ENCODE data around the gene P4HA3.

P4HA3 gene

DNA sequence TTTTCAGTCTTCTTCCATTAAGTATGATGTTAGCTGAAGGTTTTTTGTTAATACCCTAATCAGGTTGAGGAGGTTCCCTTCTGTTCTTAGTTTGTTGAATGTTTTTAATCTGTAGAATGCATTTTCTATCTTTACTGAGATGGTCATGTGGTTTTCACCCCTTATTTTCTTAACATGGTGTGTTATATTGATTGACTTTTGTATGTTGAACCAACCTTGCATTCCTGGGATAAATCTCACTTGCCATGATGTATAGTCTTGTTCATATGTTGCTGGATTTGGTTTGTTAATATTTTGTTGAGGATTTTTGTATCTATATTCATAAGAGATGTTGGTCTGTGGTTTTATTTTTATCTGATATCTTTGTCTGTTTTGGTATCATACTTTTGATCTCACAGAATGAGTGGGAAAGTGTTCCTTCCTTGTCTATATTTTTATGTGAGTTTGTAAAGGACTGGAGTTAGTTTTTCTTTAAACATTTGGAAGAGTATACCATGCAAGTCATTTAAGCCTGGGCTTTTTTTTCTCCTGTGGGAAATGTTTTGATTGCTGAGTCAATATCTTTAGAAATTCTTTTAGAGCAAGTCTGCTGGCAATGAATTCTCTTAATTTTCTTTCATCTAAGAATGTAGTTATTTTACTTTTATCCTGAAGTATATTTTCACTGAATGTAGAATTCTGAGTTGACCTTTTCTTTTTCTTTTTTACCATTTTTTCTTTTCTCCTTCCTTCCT, 5.5 kb upstream of the P4HA3 start:
- DNase-seq (ENCODE audit: low read depth): no peak

DNA sequence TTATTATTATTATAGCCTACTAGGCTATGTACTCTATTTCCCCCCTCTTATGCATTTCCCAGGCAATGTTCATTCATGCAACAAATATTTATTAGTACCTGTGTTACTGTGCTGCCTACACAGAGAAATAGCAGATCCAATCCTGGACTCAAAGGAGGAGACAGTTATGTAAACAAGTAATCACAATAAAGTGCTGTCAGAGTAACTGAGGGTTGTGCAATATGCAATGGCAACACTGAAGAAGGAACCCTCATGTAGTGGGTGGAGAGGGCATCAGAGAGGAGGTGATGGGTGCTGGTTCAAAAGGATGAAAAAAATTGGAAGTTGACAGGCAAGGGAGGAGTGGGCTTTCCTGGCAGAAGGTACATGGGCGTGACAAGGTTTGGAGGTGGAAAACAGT, 886 bp upstream of the P4HA3 start:
- DNase-seq (ENCODE audit: low read depth): no peak

- no peak for DNase-seq (ENCODE audit: low read depth)
Measured at GRCh38 chr11:74310857-74311256, 583 bp downstream of the P4HA3 start.

DNA sequence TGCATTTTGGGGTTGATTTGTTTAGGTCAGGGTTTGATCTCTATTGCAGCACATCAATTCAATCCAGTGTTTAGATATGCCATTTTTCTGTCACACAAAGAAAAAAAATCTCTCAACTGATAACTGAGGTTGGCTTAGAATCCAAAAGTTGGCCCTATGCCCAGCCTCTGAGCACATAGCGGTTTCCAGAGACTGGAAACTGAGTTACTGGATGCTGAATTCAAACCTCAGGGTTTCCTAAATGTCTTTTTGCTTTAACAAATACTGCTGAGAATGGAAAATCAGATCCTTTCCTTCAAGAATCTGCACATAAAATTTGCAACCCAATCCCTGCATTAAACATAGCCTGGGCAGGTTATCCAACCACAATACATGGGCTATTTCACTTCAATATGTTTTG, 4.0 kb downstream of the P4HA3 start:
- no peak for DNase-seq (ENCODE audit: low read depth)

DNA sequence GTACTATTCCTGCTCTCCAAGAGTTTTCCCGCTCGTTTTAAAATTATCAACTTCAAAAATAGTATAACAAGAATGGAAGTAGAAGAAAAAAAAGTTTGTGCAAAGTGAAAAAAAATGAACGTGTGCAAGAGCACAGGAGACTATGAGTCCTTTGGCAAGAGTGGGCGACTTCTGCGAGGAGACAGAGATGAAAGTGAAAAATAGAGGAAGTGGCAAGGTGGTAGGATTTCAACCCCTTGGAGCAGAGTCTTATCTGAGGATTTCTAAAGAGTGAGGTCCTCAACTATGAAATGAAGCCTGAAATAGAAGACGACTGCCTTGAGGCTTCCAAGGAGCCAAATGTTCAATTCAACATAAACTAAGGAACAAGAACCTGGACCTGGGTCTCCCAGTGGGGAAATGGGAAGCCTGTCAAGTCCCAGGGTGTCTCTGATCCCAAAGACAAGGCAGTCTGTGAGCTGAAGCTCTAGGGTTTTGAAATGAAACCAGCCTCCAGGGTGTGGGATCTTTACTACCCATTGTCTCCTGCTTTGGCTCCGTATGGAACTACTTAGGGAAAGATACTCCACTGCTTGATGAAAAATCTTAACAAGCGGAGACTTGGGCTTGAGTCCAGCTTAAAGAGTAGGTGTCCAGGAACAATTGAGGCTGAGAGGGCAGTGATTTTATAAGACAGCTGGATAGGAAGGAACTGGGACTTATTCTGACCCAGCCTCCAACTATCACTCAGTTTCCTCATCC, 4.8 kb downstream of the P4HA3 start:
- no peak for DNase-seq (ENCODE audit: low read depth)

DNA sequence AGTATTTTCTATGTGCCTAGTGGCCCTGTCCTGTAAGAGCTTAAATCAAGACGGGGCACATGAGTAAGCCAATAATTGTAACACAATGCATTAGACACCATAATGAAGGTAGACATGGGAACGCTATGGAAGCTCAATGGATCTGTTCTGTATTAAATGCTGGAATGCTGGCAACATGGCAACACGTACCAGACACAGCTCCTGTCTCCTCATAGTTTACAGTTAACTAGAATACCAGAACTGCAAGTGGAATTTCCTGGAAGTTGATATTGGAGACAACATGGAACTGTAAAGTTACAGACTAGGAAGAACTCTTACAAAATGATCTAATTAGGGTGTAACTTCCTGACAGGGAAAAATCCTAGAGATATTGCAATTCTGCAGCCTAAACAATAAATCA, 12.4 kb downstream of the P4HA3 start:
- no peak for DNase-seq (ENCODE audit: low read depth)

GRCh38 chr11:74297484-74297883, 14.0 kb downstream of the P4HA3 start:
- DNase-seq (ENCODE audit: low read depth): no peak

- DNase-seq (ENCODE audit: low read depth): no peak
Measured at GRCh38 chr11:74288911-74289310, 22.5 kb downstream of the P4HA3 start.

DNA sequence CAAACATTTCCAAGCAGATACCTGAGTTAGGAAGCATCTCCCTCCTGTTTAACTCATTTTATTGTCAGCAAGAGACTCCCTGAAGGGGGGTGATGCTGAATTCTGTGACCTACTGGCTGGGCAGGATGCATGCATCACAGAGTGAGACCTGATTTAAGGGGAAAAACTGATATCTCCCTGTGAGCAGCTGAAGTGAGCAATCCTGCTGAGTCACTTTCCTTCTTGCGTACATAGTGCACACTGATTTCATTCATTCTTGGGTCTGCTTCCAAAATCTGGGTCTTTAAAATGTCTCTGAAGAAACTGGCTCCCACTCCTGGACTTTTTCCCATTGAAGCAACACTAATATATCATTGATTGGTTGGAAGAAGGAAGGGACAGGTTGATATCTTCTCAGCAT, 23.3 kb downstream of the P4HA3 start:
- peak; percentile 93 for DNase-seq (ENCODE audit: low read depth)

GRCh38 chr11:74284466-74284865, 27.0 kb downstream of the P4HA3 start:
- DNase-seq (ENCODE audit: low read depth): no peak

DNA sequence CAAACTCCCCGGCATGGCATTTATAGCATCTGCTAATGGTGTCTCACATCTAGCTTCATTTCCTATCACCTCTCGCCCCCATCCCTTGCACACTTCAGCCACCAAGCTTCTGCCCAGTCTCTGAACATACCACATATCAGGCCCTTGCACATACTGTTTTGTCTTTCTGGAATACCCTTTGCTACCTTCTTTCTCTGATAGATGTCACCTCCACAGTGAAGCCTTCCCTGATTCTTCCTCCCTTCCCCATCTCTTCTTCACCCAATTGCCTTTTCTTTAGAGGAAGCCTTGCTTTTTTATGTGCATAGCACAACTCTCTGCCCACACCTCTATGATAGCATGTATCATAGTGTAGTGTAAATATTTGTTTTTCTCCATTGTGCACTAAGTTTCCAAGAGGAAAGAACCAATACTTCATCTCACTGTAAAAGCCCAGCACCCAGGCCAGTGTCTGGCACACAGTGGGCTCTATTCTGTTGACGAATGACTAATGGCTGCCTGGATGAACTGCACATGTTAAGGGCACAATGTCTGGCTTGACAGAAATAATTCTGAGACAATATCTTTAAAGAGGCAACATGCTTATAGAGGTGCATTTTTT, 27.8 kb downstream of the P4HA3 start:
- no peak for DNase-seq (ENCODE audit: low read depth)

DNA sequence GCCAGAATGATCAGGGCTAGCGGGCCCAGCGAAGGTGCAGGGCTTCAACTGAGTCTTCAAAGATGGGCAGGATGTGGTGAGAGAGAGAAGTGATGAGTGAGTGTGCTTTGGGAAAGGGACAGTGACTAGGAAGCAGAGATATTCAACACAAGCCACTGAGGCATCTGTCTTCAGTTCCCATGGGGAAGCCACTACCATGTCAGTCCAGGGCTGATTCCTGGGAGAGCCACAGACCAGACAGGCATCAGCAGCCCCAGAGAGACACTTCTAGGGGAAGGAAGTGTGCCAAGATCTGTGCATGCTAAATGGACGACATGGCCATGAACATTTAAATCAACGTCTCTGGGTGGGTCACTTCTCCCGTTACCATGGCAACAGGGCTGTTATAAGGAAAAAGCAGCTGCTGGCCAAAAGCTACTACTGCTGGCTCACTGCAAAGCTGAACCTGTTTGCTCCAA, 28.5 kb downstream of the P4HA3 start:
- DNase-seq (ENCODE audit: low read depth): no peak

DNA sequence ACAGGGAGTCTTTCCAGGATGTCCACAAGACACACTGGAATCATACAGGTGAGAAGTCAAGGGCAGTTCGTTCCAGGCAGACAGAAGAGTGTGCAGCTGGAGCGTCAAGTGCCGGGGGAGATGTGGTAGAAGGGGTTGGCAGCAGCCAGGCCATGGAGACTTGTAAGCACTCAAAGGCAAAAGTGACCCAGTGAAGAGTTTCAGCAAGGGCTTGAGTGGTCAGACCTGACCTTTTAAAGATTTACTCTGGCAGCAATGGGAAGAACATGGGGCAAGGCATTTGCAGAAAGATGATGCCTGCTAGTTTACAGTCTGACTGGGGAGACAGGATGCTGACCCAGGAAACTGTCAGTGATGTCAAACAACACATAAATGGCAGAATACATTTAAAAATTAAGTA, 29.0 kb downstream of the P4HA3 start:
- DNase-seq (ENCODE audit: low read depth): no peak

- no peak for DNase-seq (ENCODE audit: low read depth)
Measured at GRCh38 chr11:74280494-74280893, 30.9 kb downstream of the P4HA3 start.

- no peak for DNase-seq (ENCODE audit: low read depth)
Measured at GRCh38 chr11:74279256-74279655, 32.2 kb downstream of the P4HA3 start.

DNA sequence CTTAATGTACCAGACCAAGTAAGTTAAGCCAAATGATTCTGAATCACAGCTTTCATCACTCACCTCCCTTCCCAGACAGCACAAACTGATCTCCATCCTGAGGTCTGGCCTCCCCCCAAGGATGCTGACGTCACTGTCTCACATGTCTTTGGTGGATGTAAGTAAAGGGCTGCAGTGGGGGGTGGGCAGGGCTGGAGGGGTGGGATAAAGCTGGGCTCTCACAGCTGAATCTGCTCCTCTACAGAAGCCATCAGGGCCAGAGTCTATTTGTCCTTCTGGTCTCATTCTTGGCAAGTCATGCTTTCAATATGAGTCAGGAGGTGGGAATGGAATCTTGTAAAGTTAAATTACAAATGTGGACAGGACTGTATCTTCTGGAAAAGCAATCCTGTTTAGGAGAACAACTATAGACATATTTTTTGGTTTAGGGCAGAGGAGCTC, 32.7 kb downstream of the P4HA3 start:
- DNase-seq (ENCODE audit: low read depth): peak; percentile 97

DNA sequence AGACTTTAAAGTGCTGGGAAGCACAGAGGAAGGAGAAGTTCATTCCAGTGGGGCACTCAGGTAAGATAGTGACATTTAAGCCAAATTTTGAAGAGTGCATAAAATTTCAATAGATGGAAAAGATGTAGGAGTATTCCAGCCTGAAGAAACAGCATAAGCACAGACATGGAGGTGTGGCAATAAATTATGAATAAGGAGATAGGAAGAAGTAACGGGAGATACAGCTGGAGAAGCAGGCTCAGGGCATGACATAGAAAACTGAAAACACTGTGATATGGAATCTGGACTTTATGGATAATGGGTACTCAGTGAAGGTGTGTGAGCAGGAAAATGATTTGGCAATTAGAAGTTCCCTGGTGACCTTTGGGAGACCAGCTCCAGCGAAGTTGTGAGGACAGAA, 33.3 kb downstream of the P4HA3 start:
- DNase-seq (ENCODE audit: low read depth): no peak

GRCh38 chr11:74276581-74276980, 34.9 kb downstream of the P4HA3 start:
- DNase-seq (ENCODE audit: low read depth): no peak

- no peak for DNase-seq (ENCODE audit: low read depth)
Measured at GRCh38 chr11:74272276-74272675, 39.2 kb downstream of the P4HA3 start.

GRCh38 chr11:74269161-74269811, 42.2 kb downstream of the P4HA3 start:
- no peak for DNase-seq (ENCODE audit: low read depth)

DNA sequence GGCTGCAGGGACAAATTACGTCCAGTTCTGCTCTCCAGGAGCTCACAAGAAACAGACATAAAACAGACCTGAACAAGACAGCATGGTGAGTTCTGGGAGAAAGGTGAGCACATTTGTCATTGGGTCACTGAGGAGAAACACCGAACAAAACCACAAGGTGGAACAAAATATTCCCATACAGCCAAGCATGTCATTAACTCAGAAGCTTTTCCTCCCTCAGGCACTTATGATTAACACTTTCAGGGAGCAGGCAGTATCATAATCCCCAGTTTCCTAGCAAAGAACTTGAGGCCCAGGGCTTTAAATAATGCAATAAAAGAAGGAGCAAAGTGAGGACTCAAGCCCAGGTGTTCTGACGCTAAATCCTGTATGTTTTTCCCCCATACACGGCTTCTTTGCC, 43.0 kb downstream of the P4HA3 start:
- no peak for DNase-seq (ENCODE audit: low read depth)

- DNase-seq (ENCODE audit: low read depth): no peak
Measured at GRCh38 chr11:74267014-74267413, 44.4 kb downstream of the P4HA3 start.

DNA sequence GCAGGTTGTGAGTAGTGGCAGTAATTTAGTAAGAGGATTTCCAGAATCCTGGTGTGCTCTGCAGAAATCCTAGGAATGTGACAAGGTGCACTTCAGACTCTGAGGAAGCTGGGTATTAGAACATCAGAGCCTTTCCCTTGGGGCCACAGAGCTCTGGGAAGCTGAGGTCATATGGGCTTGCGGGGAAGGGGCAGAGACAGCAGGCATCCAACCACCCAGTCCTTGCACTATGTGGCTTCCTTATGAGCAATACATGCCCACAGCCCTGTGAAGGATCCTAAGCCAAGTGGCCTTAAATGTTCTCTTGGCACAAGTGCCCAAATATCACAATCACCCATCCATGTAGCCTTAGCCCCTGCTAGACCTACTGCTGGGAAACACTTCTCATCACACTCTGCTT, 46.2 kb downstream of the P4HA3 start:
- no peak for DNase-seq (ENCODE audit: low read depth)
